Measurements from ENCODE around the gene TMUB2. TPM values are rescaled to one million over a fixed set of nuclear protein-coding genes. Genes with fewer than 3 reads are reported as not detected.

TMUB2 gene
- total and polyA plus RNA-seq, 2 of the 13 experiments (the other 11 are each of a cell fraction or from before 2014, with no cell fraction given) = 26.9 to 50.8 TPM

GRCh38 chr17:44229090-44229489 is 42.3 kb downstream of the TMUB2 start (continued):
- TF ChIP-seq ZNF609 (CRISPR knock-in tag; IDR thresholded peaks at IDR 0.05; ENCODE audit: borderline replicate concordance) (no peak), NR3C1 (CRISPR knock-in tag; IDR thresholded peaks at IDR 0.05) (no peak), KLF16 (CRISPR knock-in tag; IDR thresholded peaks at IDR 0.05) (no peak), SMYD3 (CRISPR knock-in tag; IDR thresholded peaks at IDR 0.05) (no peak)

GRCh38 chr17:44230140-44230539 is 43.4 kb downstream of the TMUB2 start:
- ATAC-seq = no peak; the same call in 2 of the 3 replicates
- Histone ChIP-seq H3K79me2 (ENCODE audit: insufficient read depth, low read length) (no peaks in the 10 kb centered on the region), H3K36me3 (replicated peaks in 1 of 2; ENCODE audit: control insufficient read depth in 1 of 2, insufficient read depth in 2 of 2, low read length in 2 of 2) (no peaks in the 10 kb centered on the region), H2AFZ (ENCODE audit: low read length) (no peak overlapping the region), H3K4me2 (ENCODE audit: low read depth, low read length) (no peak overlapping the region), H3K9ac (ENCODE audit: insufficient read depth, low read depth, low read length) (no peak overlapping the region), H3K9me3 (ENCODE audit: low read length) (no peaks in the 10 kb centered on the region), H3K4me1 (ENCODE audit: insufficient read depth, low read length) (no peaks in the 10 kb centered on the region), H3K4me3 (replicated peaks in 1 of 3; ENCODE audit: insufficient read depth in 1 of 3, low read depth in 2 of 3, low read length in 3 of 3) (no peak overlapping the region), H3K27me3 (ENCODE audit: control insufficient read depth in 1 of 2, insufficient read depth in 2 of 2, low read length in 2 of 2) (peaks cover 0 to 30% of the 10 kb centered on the region in 2 experiments; a peak in 3 of 5 replicates), H4K20me1 (ENCODE audit: insufficient read depth, low read length) (no peaks in the 10 kb centered on the region), H3K27ac (ENCODE audit: extremely low read length, insufficient read depth, low read length) (no peak overlapping the region)
- CTCF ChIA-PET (ENCODE audit: low intra/inter-chr PET ratio, low total read pairs) = no interaction called here
- 39% methylated on average over 9 of the region's 9 CpGs for WGBS (ENCODE audit: low lambda C conversion rate)
- in situ Hi-C loops (cut with HindIII; ENCODE audit: extremely low pct_ligation_motif_present, low pct_unique_long_range_greater_than_20kb) (no loop called here), intact Hi-C loops (cut with micrococcal nuclease; ENCODE audit: unreplicated experiment) (no loop called here)
- BruUV-seq (replicated peaks) = no TSS peak
- POLR2A ChIA-PET = interaction anchor here (0.5 kb wide), 1 partner anchor 14 kb away, joined by 3 read pairs; no protein-coding TSS in a partner anchor
- FAIRE-seq = no peak
- no peak for DNase-seq (ENCODE audit: low spot score)
- TF ChIP-seq, protein P1, sequence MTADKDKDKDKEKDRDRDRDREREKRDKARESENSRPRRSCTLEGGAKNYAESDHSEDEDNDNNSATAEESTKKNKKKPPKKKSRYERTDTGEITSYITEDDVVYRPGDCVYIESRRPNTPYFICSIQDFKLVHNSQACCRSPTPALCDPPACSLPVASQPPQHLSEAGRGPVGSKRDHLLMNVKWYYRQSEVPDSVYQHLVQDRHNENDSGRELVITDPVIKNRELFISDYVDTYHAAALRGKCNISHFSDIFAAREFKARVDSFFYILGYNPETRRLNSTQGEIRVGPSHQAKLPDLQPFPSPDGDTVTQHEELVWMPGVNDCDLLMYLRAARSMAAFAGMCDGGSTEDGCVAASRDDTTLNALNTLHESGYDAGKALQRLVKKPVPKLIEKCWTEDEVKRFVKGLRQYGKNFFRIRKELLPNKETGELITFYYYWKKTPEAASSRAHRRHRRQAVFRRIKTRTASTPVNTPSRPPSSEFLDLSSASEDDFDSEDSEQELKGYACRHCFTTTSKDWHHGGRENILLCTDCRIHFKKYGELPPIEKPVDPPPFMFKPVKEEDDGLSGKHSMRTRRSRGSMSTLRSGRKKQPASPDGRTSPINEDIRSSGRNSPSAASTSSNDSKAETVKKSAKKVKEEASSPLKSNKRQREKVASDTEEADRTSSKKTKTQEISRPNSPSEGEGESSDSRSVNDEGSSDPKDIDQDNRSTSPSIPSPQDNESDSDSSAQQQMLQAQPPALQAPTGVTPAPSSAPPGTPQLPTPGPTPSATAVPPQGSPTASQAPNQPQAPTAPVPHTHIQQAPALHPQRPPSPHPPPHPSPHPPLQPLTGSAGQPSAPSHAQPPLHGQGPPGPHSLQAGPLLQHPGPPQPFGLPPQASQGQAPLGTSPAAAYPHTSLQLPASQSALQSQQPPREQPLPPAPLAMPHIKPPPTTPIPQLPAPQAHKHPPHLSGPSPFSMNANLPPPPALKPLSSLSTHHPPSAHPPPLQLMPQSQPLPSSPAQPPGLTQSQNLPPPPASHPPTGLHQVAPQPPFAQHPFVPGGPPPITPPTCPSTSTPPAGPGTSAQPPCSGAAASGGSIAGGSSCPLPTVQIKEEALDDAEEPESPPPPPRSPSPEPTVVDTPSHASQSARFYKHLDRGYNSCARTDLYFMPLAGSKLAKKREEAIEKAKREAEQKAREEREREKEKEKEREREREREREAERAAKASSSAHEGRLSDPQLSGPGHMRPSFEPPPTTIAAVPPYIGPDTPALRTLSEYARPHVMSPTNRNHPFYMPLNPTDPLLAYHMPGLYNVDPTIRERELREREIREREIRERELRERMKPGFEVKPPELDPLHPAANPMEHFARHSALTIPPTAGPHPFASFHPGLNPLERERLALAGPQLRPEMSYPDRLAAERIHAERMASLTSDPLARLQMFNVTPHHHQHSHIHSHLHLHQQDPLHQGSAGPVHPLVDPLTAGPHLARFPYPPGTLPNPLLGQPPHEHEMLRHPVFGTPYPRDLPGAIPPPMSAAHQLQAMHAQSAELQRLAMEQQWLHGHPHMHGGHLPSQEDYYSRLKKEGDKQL (CRISPR knock-in tag; IDR thresholded peaks at IDR 0.05; ENCODE audit: low read depth) = no peak
- TF ChIP-seq ZSCAN30 (CRISPR knock-in tag; IDR thresholded peaks at IDR 0.05) (no peak), NR2F2 (IDR thresholded peaks at IDR 0.05; ENCODE audit: borderline replicate concordance, low read depth) (no peak), ZNF251 (CRISPR knock-in tag; IDR thresholded peaks at IDR 0.05) (no peak), DMTF1 (CRISPR knock-in tag; IDR thresholded peaks at IDR 0.05) (no peak)
- TF ChIP-seq, protein P2, sequence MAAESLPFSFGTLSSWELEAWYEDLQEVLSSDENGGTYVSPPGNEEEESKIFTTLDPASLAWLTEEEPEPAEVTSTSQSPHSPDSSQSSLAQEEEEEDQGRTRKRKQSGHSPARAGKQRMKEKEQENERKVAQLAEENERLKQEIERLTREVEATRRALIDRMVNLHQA (CRISPR knock-in tag; IDR thresholded peaks at IDR 0.05) = no peak

Measured in HepG2 (cell line).